ENCODE data around the gene GLT6D1. TPM values are rescaled to one million over a fixed set of nuclear protein-coding genes. Genes with fewer than 3 reads are reported as not detected.
A peak's percentile ranks its signal among the peaks of the same experiment; 100 is the strongest.
"Not testable (repeated sequence)": the region's sequence is repeated elsewhere in the genome, so short reads cannot be mapped to it uniquely, and the experiment has no call there.

Gene GLT6D1
- total RNA-seq, 1 donor from 2014 or later, result not detected

GRCh38 chr9:135664801-135665794 lies 25.8 kb upstream of the GLT6D1 start:
- DNase-seq, result no peak

DNA sequence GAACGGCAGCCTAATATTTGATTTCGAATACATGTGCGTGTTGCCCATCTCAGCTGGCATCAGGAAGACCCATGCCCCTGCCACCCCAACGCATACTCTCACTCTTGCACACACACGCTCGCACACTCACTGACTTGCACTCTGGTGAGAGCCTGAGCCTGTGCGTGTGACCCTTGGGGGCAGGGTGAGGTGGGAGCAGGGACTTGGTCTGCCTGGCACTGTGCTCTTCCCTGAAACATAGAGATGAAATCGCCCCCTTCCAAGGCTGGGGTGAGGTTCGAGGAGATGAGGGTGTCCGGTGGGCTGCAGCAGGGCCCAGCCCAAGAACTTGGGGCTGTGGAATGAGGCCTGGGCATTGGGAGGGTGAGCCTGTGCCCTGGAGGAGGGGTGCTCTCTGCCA lies 24.9 kb upstream of the GLT6D1 start:
- DNase-seq, result no peak

DNA sequence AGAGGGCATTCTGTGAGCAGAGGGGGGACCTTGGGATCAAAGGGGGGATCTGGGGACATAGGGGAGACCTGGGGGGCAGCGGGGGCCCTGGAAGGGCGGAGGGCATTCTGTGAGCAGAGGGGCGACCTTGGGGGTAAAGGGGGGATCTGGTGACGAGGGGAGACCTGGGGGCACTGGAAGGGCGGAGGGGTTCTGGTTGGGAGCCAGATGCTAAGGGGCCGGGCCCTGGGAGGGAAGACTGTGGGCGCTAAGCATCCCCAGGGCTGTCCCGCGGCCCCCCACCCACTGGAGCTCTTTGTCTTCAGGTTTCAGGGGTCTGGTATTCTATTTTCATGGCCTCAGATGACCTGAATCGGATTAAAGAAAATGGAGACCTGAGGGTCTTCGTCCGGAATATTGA lies 24.5 kb upstream of the GLT6D1 start:
- DNase-seq, result no peak

DNA sequence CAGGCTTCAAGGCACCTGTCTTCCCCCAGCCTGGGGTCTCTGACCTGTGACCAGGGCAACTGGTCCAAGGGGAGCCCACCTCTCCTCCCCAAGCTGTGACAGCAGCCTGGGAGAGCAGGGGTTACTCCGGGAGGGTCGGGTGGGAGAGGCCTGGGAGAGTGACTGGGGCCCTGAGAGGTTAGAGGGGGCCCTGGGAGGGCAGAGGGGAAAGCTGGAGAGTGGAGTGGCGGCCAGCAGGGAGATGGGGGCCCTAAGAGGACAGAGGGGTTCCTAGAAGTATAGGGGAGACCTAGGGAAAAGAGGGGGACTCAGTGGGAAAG lies 24.1 kb upstream of the GLT6D1 start:
- DNase-seq, result no peak

DNA sequence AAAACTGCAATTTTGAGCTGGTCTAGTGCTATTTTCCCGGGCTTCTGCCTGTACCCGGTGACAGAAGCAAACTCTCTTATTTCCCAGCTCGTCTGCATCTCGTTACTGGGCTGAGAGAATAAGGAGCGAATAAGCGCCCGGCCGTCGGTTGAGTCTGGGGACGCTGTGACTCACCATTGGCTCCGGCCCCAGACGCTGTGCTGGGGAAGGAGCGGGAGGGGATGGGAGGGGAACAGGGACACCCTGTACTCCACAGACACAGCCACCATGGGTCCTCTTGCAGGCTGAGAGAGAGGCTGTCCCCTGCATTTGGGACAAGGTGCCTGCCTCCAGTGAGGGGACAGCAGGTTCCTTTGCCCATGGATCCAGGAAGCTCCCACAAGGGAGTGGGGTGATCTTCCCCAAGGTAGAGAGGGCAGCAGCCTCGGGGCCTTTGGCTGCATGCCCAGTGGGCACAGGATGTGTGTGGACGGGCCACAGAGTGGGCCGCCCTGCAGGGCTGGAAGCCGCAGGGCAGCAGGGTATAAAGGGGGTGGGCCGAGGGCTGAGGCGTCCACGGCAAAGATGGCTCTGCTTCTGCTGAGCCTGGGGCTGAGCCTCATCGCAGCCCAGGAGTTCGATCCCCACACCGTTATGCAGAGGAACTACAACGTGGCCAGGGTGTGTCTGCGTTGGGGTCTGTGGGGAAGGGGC lies 23.6 kb upstream of the GLT6D1 start, which contains the start of gene LCN9:
TSS of gene LCN9 (plus strand) at position 552 of the 693 bp plus-strand sequence. CDS start at position 565, 13 bp downstream.
- DNase-seq, result peak; percentile 81

GRCh38 chr9:135661816-135662560 lies 22.6 kb upstream of the GLT6D1 start:
- DNase-seq, result peak; percentile 48

DNA sequence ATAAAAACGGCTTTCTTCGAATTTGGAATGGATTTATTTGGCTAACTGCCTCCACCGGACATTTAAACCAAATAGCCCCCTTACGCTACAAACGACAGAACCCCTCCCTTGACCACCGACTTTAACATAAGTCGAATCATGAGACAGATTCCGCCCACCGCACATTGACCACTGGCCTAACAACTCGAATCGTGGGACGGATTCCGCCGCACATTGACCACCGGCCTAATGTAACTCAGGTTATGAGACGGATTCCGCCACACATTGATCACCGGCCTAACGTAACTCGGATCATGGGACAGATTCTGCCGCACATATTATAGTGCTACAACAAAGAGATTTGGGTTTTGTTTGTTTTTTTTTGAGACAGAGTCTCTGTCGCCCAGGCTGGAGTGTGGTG lies 21.1 kb upstream of the GLT6D1 start:
- DNase-seq, result no peak

GRCh38 chr9:135659252-135659651 lies 19.9 kb upstream of the GLT6D1 start:
- DNase-seq, result no peak

- DNase-seq, result no peak
Observed at GRCh38 chr9:135657416-135657815, 18.1 kb upstream of the GLT6D1 start.

DNA sequence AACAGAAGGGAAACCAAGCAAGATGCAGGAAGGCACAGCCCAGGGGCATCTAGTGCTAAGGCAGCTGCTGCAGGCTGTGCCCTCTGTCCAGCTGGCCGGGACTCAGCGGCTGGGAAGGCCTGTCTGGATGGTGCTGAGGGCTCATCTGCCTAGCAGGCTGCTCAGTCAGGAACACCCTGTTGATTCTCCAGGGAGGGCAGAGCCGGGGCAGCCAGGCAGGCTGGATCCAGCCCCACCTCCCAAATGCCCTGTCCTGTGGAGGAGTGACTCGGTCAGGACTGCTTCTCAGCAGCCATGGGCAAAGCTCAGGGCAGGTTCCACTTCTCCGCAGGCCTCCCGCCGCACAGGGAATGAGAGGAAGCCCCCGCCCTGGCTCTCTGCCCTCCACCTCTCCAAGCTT lies 16.0 kb upstream of the GLT6D1 start:
- peak; percentile 26 for DNase-seq

DNA sequence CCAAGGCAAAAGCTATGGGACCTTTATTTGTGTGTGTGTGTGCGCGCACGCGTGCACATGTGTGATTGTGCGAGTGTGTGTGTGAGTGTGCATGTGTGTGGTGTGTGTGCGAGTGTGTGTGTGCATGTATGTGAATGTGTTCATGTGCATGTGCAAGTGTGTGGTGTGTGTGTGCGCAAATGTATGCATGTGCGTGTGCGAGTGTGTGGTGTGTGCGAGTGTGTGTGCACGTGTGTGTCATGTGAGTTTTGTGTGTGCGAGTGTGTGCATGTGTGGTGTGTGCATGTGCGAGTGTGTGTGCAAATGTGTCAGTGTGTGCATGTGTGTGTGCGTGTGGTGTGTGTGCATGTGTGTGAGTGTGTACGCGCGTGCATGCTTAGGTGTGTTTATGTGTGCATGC lies 11.1 kb upstream of the GLT6D1 start:
- no peak for DNase-seq

DNA sequence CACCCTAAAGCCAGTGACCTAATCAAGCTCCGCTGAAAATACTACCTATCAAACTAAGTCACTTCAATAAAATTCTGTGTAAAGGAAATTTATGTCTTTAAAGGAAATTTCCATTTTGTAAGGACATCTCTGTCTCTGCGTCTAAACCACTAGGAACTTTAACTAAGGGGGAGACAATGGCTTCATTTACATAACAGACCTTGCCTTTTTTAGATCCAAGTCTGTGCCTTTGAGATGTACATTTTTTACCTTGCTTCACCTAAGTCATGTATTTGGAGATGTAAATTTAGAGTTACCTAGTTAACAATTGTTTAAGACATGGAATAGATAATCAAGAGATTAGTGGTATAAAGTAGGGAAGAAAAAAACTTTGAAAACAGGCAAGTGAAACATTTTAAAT lies 10.2 kb upstream of the GLT6D1 start:
- no peak for DNase-seq

- no peak for DNase-seq
Observed at GRCh38 chr9:135648494-135649410, 9.4 kb upstream of the GLT6D1 start.

DNA sequence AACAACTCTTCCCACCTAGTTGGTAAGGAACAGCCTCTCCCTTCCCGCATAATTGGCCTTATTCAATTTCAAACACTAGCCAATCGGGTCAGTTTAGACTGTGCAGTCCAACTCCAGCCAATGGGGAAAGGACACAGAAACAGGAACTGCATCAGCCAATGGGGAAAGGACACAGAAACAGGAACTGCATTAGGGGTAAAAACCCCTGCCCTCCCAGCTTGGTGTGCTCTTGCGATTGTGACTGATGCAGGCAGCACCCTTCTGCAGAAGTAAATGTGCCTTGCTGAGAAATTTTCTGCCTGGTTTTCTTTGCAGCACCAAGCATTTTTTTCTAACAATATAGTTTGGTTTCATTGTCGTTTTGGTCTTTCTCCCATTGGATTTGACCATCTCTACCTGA lies 8.5 kb upstream of the GLT6D1 start:
- DNase-seq, result no peak

- no peak for DNase-seq
Observed at GRCh38 chr9:135644631-135645218, 5.4 kb upstream of the GLT6D1 start.

GRCh38 chr9:135641745-135642144 lies 2.4 kb upstream of the GLT6D1 start:
- no peak for DNase-seq

GRCh38 chr9:135641047-135641446 lies 1.7 kb upstream of the GLT6D1 start:
- no peak for DNase-seq

DNA sequence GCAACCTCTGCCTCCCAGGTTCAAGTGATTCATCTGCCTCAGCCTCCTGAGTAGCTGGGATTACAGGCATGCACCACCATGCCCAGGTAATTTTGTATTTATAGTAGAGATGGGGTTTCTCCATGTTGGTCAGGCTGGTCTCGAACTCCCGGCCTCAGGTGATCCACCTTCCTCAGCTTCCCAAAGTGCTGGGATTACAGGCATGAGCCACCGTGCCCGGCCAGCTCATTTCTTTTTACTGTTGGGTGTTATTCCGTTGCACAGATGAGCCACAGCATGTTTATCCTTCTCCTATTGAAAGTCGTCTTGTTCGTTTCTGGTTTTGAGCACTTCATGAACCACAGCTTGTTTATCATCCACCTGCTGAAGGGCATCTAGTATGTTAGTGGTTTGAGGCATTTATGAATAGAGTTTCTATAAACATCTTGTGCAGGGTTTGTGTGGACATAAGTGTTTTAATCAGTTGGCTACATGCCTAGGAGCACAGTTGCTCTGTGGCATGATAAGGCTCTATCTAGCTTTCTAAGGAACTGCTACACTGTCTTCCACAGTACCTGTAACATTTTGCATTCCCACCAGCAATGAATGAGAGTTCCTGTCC lies 2.3 kb downstream of the GLT6D1 start:
- not testable (repeated sequence) for DNase-seq

GRCh38 chr9:135632841-135633240 lies 6.5 kb downstream of the GLT6D1 start:
- no peak for DNase-seq

- no peak for DNase-seq
Observed at GRCh38 chr9:135624282-135624681, 15.1 kb downstream of the GLT6D1 start.

All from tongue (tissue), 2 donors.